NCI-H146 treated with DMSO at 0.1 percent for 48 hours (cell line): ENCODE measurements around the gene IL17RE.

ENCODE experiments used
- DNase-seq: peaks from one replicate; lab custom pipeline; 2025; ENCODE audit not compliant: unreplicated experiment; lab: John Stamatoyannopoulos, UW

IL17RE gene

GRCh38 chr3:9951598-9951961 is 48.9 kb downstream of the IL17RE start:
- DNase-seq = no peak

- DNase-seq = peak; percentile 35
Measured at GRCh38 chr3:9951962-9952805, 49.5 kb downstream of the IL17RE start, which contains the start of gene PRRT3. TSS of gene PRRT3 (minus strand) at chr3:9952408. CDS start at chr3:9950115, 2,293 bp downstream.

GRCh38 chr3:9955067-9955502 is 52.4 kb downstream of the IL17RE start:
- peak; percentile 61 for DNase-seq

- no peak for DNase-seq
Measured at GRCh38 chr3:9955611-9956352, 53.1 kb downstream of the IL17RE start.

- no peak for DNase-seq
Measured at GRCh38 chr3:9957214-9957613, 54.6 kb downstream of the IL17RE start.

GRCh38 chr3:9965200-9965875 is 62.7 kb downstream of the IL17RE start:
- no peak for DNase-seq
